ENCODE data around the gene JTB.
A peak's percentile ranks its signal among the peaks of the same experiment; 100 is the strongest.
"Not testable (repeated sequence)": the region's sequence is repeated elsewhere in the genome, so short reads cannot be mapped to it uniquely, and the experiment has no call there.

JTB gene

GRCh38 chr1:153985941-153986761, 8.7 kb upstream of the JTB start, which contains the start of gene RAB13:
Gene RAB13 (minus strand): TSS chr1:153986339. CDS start chr1:153986236, 103 bp downstream.
- H3K27me3 Mint-ChIP-seq = no peaks in the 10 kb centered on the region
- H3K4me3 Mint-ChIP-seq = peak within 1 kb of the TSS; percentile 81
- peak within 1 kb of the TSS; percentile 82 for H3K27ac Mint-ChIP-seq
- H3K9me3 Mint-ChIP-seq = no peaks in the 10 kb centered on the region
- peaks cover 4% of the 10 kb centered on the region for H3K36me3 Mint-ChIP-seq
- H3K4me1 Mint-ChIP-seq = peaks cover 36% of the 10 kb centered on the region

GRCh38 chr1:153985341-153985912, 8.0 kb upstream of the JTB start:
- no peaks in the 10 kb centered on the region for H3K36me3 Mint-ChIP-seq
- no peaks in the 10 kb centered on the region for H3K27me3 Mint-ChIP-seq
- H3K27ac Mint-ChIP-seq = peak overlapping the region; percentile 78
- no peaks in the 10 kb centered on the region for H3K9me3 Mint-ChIP-seq
- peaks cover 34% of the 10 kb centered on the region for H3K4me1 Mint-ChIP-seq
- H3K4me3 Mint-ChIP-seq = peak overlapping the region; percentile 81

GRCh38 chr1:153984123-153984894, 6.8 kb upstream of the JTB start:
- Mint-ChIP-seq H3K27me3 (no peaks in the 10 kb centered on the region), H3K4me3 (no peak overlapping the region), H3K9me3 (no peaks in the 10 kb centered on the region), H3K4me1 (peaks cover 27% of the 10 kb centered on the region), H3K27ac (peak overlapping the region; percentile 10), H3K36me3 (no peaks in the 10 kb centered on the region)

GRCh38 chr1:153981735-153982134, 4.3 kb upstream of the JTB start:
- not testable (repeated sequence) for H3K9me3 Mint-ChIP-seq, H3K36me3 Mint-ChIP-seq, H3K27ac Mint-ChIP-seq

GRCh38 chr1:153979091-153979490, 1.6 kb upstream of the JTB start:
- peak overlapping the region; percentile 97 for H3K4me3 Mint-ChIP-seq
- not testable (repeated sequence) for H3K9me3 Mint-ChIP-seq, H3K27me3 Mint-ChIP-seq, H3K27ac Mint-ChIP-seq
- peaks cover 35% of the 10 kb centered on the region for H3K4me1 Mint-ChIP-seq
- peaks cover 13% of the 10 kb centered on the region for H3K36me3 Mint-ChIP-seq

More at GRCh38 chr1:153981735-153982134, 4.3 kb upstream of the JTB start:
- not testable (repeated sequence) for H3K4me3 Mint-ChIP-seq, H3K27me3 Mint-ChIP-seq
- H3K4me1 Mint-ChIP-seq = peaks cover 36% of the 10 kb centered on the region

- H3K4me1 Mint-ChIP-seq = peaks cover 37% of the 10 kb centered on the region
- no peaks in the 10 kb centered on the region for H3K27me3 Mint-ChIP-seq
These were observed 918 bp upstream of the JTB start for GRCh38 chr1:153978274-153978909.

GRCh38 chr1:153976819-153977249, 640 bp downstream of the JTB start:
- Mint-ChIP-seq H3K27me3 (no peaks in the 10 kb centered on the region), H3K36me3 (peaks cover 17% of the 10 kb centered on the region), H3K9me3 (no peaks in the 10 kb centered on the region), H3K27ac (peak overlapping the region; percentile 96), H3K4me3 (peak overlapping the region; percentile 97), H3K4me1 (peaks cover 46% of the 10 kb centered on the region)

More at GRCh38 chr1:153978274-153978909, 918 bp upstream of the JTB start:
- Mint-ChIP-seq H3K36me3 (peaks cover 13% of the 10 kb centered on the region), H3K4me3 (peak overlapping the region; percentile 97), H3K9me3 (no peaks in the 10 kb centered on the region), H3K27ac (peak overlapping the region; percentile 95)

GRCh38 chr1:153973525-153973924, 3.9 kb downstream of the JTB start:
- H3K4me3 Mint-ChIP-seq = no peak overlapping the region
- peaks cover 45% of the 10 kb centered on the region for H3K4me1 Mint-ChIP-seq
- no peaks in the 10 kb centered on the region for H3K9me3 Mint-ChIP-seq
- peak overlapping the region; percentile 73 for H3K27ac Mint-ChIP-seq
- H3K27me3 Mint-ChIP-seq = no peaks in the 10 kb centered on the region
- peaks cover 17% of the 10 kb centered on the region for H3K36me3 Mint-ChIP-seq

- Mint-ChIP-seq H3K36me3 (peaks cover 17% of the 10 kb centered on the region), H3K27ac (peak overlapping the region; percentile 73), H3K4me3 (no peak overlapping the region), H3K9me3 (no peaks in the 10 kb centered on the region), H3K4me1 (peaks cover 41% of the 10 kb centered on the region), H3K27me3 (no peaks in the 10 kb centered on the region)
These were observed 4.4 kb downstream of the JTB start for GRCh38 chr1:153973071-153973470.

- no peaks in the 10 kb centered on the region for H3K9me3 Mint-ChIP-seq
- H3K4me1 Mint-ChIP-seq = peaks cover 45% of the 10 kb centered on the region
- H3K4me3 Mint-ChIP-seq = no peak overlapping the region
- H3K27ac Mint-ChIP-seq = no peak overlapping the region
- no peaks in the 10 kb centered on the region for H3K27me3 Mint-ChIP-seq
- peaks cover 8% of the 10 kb centered on the region for H3K36me3 Mint-ChIP-seq
These were observed 7.1 kb downstream of the JTB start for GRCh38 chr1:153970346-153970745.

GRCh38 chr1:153968972-153969371, 8.5 kb downstream of the JTB start:
- H3K36me3 Mint-ChIP-seq = peaks cover 4% of the 10 kb centered on the region
- H3K9me3 Mint-ChIP-seq = no peaks in the 10 kb centered on the region
- peak overlapping the region; percentile 32 for H3K4me3 Mint-ChIP-seq
- no peaks in the 10 kb centered on the region for H3K27me3 Mint-ChIP-seq
- H3K27ac Mint-ChIP-seq = peak overlapping the region; percentile 66
- peaks cover 41% of the 10 kb centered on the region for H3K4me1 Mint-ChIP-seq

GRCh38 chr1:153968408-153968807, 9.1 kb downstream of the JTB start:
- Mint-ChIP-seq H3K4me3 (peak overlapping the region; percentile 92), H3K9me3 (no peaks in the 10 kb centered on the region), H3K27ac (no peak overlapping the region), H3K27me3 (no peaks in the 10 kb centered on the region), H3K4me1 (peaks cover 46% of the 10 kb centered on the region), H3K36me3 (peaks cover 4% of the 10 kb centered on the region)

GRCh38 chr1:153968000-153968363, 9.5 kb downstream of the JTB start:
- H3K4me1 Mint-ChIP-seq = peaks cover 48% of the 10 kb centered on the region

GRCh38 chr1:153967107-153967999, 10.1 kb downstream of the JTB start, which contains the start of gene CREB3L4:
Gene CREB3L4 (plus strand): TSS chr1:153967902. CDS start chr1:153968526, 624 bp downstream.
- H3K27ac Mint-ChIP-seq = peak within 1 kb of the TSS; percentile 91
- peaks cover under 1% of the 10 kb centered on the region for H3K36me3 Mint-ChIP-seq
- no peaks in the 10 kb centered on the region for H3K27me3 Mint-ChIP-seq
- peak within 1 kb of the TSS; percentile 92 for H3K4me3 Mint-ChIP-seq
- peaks cover 50% of the 10 kb centered on the region for H3K4me1 Mint-ChIP-seq
- no peaks in the 10 kb centered on the region for H3K9me3 Mint-ChIP-seq

More at GRCh38 chr1:153968000-153968363, 9.5 kb downstream of the JTB start:
- Mint-ChIP-seq H3K9me3 (no peaks in the 10 kb centered on the region), H3K27me3 (no peaks in the 10 kb centered on the region), H3K4me3 (peak overlapping the region; percentile 92), H3K27ac (peak overlapping the region; percentile 91), H3K36me3 (peaks cover 4% of the 10 kb centered on the region)
